Keratinocyte (primary cell): ENCODE data around the gene ABCA4. TPM values are rescaled to one million over a fixed set of nuclear protein-coding genes. Genes with fewer than 3 reads are reported as not detected.

Experiments
- DNase-seq: peaks from one replicate; pipeline ENCODE4 v3.0.0-alpha.2; 2011; ENCODE audit warnings: low read depth, missing footprints, low spot score
- FAIRE-seq: peaks from 2 replicates; lab custom pipeline; 2011; peaks lifted over from hg19 to GRCh38; lab: Jason Lieb, UNC
- H2AFZ ChIP-seq: 2 replicates; pipeline ENCODE4 v1.6.0; 2012; ENCODE audit warnings: low read length, control low read depth, inconsistent platforms; ENCODE audit not compliant: control insufficient read depth
- H3K27ac ChIP-seq: 2 replicates; pipeline ENCODE4 v1.5.1; 2011; ENCODE audit warnings: low read length; ENCODE audit not compliant: control insufficient read depth, insufficient read depth
- H3K27me3 ChIP-seq: 3 replicates; pipeline ENCODE4 v1.6.0; 2011; ENCODE audit warnings: low read length; ENCODE audit not compliant: control insufficient read depth, insufficient read depth; ENCODE audit errors: extremely low read depth
- H3K36me3 ChIP-seq, 2 experiments: 2 replicates in 1 of 2; 3 replicates in 1 of 2; pipeline ENCODE4 v1.5.1; 2011; ENCODE audit warnings: low read length in 2 of 2, mild to moderate bottlenecking in 1 of 2; ENCODE audit not compliant: control insufficient read depth in 2 of 2, insufficient read depth in 2 of 2; ENCODE audit errors: extremely low read depth in 1 of 2
- H3K4me1 ChIP-seq: 3 replicates; pipeline ENCODE4 v1.5.1; 2011; ENCODE audit warnings: low read length; ENCODE audit not compliant: control insufficient read depth, insufficient read depth; ENCODE audit errors: extremely low read depth
- H3K4me2 ChIP-seq: 3 replicates; pipeline ENCODE4 v1.6.0; 2011; ENCODE audit warnings: low read depth, low read length; ENCODE audit not compliant: control insufficient read depth, insufficient read depth; ENCODE audit errors: extremely low read depth
- H3K4me3 ChIP-seq, 3 experiments: fragments of 200-600 bp in 1 of 3; sonication (generic) in 1 of 3; 2 replicates in 2 of 3; 3 replicates in 1 of 3; pipeline ENCODE4 v1.5.1; 2011 to 2016; ENCODE audit warnings: low read length in 3 of 3, mild to moderate bottlenecking in 3 of 3, control low read depth in 2 of 3, inconsistent platforms in 1 of 3, low read depth in 1 of 3, mixed read lengths in 1 of 3, mixed run types in 1 of 3, moderate library complexity in 1 of 3; ENCODE audit not compliant: control insufficient read depth in 2 of 3, insufficient read depth in 2 of 3; ENCODE audit errors: extremely low read depth in 1 of 3
- H3K79me2 ChIP-seq: 2 replicates; pipeline ENCODE4 v1.6.0; 2012; ENCODE audit warnings: low read length; ENCODE audit not compliant: control insufficient read depth, insufficient read depth
- H3K9ac ChIP-seq: 3 replicates; pipeline ENCODE4 v1.6.0; 2011; ENCODE audit warnings: low read length; ENCODE audit not compliant: control insufficient read depth, insufficient read depth; ENCODE audit errors: extremely low read depth
- H3K9me1 ChIP-seq: 3 replicates; pipeline ENCODE4 v1.6.0; 2011; ENCODE audit warnings: low read length; ENCODE audit not compliant: control insufficient read depth, insufficient read depth; ENCODE audit errors: extremely low read depth
- H3K9me3 ChIP-seq: 2 replicates; pipeline ENCODE4 v1.5.1; 2012; ENCODE audit warnings: low read depth, low read length; ENCODE audit not compliant: control insufficient read depth
- H4K20me1 ChIP-seq: 3 replicates; pipeline ENCODE4 v1.6.0; 2011; ENCODE audit warnings: low read length; ENCODE audit not compliant: control insufficient read depth, insufficient read depth; ENCODE audit errors: extremely low read depth
- EZH2 ChIP-seq: IDR thresholded peaks from one replicate; pipeline ENCODE4 v1.6.1; 2012; ENCODE audit warnings: inconsistent platforms, mild to moderate bottlenecking, low read length, moderate library complexity
- dilution Hi-C: fragments of 300-500 bp; cut with MboI; formaldehyde crosslinking; loops from one replicate; pipeline ENCODE4 v1.7.0; 2020; ENCODE audit warnings: low sequenced_read_pairs; ENCODE audit not compliant: extremely low pct_ligation_motif_present
- polyA plus RNA-seq, 5 experiments: library from polyadenylated mRNA; depleted of rRNA in 3 of 5; stranded (reverse) in 3 of 5; stranded (forward) in 1 of 5; unstranded in 1 of 5; fragments of >200 nt; gene quantifications; 1 replicate in 1 of 5; 2 replicates in 3 of 5; 3 replicates in 1 of 5; pipeline versions ENCODE4 v1.2.1 to v1.2.3, GENCODE V29; 2011 to 2012; ENCODE audit warnings: missing spikeins in 2 of 5, low read depth in 1 of 5, low replicate concordance in 1 of 5
- TF ChIP-seq, protein P1 (sequence below), 3 experiments: IDR thresholded peaks in 1 of 3; conservative IDR thresholded peaks in 1 of 3; optimal IDR thresholded peaks in 1 of 3; 2 replicates in 2 of 3; 3 replicates in 1 of 3; pipeline versions ENCODE3 to v1.5.1; 2011; ENCODE audit warnings: low read length in 3 of 3, mild to moderate bottlenecking in 3 of 3, moderate library complexity in 2 of 3, control low read depth in 1 of 3, inconsistent platforms in 1 of 3; ENCODE audit not compliant: insufficient read depth in 2 of 3; ENCODE audit errors: extremely low read depth in 1 of 3

The ABCA4 gene
- polyA plus RNA-seq, 1 donor (not counting 4 experiments of a cell fraction or from before 2014, with no cell fraction given): 0.04 TPM

DNA sequence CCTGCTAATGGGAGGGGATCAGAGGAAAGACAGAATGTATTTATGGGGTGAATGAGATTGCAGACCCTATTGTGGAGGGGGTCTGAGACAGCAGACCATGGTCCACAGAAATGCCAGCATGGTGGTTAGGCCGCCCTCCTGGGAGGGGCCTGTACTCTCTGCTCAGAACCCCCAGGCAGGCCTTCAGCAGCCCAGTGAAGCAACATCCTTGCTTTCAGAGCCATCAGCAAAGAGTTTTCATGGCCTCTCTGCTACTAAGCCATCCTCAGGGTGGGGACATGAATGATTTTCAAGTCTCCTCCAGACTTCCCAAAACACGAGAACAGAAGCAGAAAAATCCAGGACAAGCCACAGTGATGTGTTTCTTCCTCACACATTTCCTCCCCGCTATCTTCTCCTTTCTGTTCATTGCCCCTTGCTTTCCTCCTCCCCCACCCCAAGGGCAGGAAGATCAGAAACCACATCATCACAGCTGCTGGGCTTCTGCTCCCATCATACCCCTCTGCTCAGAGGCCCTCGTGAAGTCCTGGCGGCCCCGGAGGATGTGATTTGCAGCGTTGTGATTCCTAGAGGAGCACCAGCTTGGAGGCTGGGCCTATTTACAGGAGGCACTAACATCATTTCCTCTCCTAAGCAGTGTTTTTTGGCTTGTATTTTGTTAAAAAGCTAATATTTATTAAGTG, 48.0 kb downstream of the ABCA4 start:
- dilution Hi-C loops: no loop called here
- H4K20me1 ChIP-seq: no peaks in the 10 kb centered on the region
- TF ChIP-seq EZH2: no peak
- TF ChIP-seq, protein P1, sequence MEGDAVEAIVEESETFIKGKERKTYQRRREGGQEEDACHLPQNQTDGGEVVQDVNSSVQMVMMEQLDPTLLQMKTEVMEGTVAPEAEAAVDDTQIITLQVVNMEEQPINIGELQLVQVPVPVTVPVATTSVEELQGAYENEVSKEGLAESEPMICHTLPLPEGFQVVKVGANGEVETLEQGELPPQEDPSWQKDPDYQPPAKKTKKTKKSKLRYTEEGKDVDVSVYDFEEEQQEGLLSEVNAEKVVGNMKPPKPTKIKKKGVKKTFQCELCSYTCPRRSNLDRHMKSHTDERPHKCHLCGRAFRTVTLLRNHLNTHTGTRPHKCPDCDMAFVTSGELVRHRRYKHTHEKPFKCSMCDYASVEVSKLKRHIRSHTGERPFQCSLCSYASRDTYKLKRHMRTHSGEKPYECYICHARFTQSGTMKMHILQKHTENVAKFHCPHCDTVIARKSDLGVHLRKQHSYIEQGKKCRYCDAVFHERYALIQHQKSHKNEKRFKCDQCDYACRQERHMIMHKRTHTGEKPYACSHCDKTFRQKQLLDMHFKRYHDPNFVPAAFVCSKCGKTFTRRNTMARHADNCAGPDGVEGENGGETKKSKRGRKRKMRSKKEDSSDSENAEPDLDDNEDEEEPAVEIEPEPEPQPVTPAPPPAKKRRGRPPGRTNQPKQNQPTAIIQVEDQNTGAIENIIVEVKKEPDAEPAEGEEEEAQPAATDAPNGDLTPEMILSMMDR (optimal IDR thresholded peaks at IDR 0.05 in 1 of 3, IDR thresholded peaks at IDR 0.05 in 1 of 3, conservative IDR thresholded peaks at IDR 0.05 in 1 of 3; ENCODE audit: extremely low read depth in 1 of 3, insufficient read depth in 2 of 3, low read length in 3 of 3): no peak
- no peak overlapping the region for H2AFZ ChIP-seq
- no peak overlapping the region for H3K4me3 ChIP-seq
- FAIRE-seq: no peak
- no peaks in the 10 kb centered on the region for H3K9me1 ChIP-seq
- H3K27ac ChIP-seq: no peak overlapping the region
- H3K4me2 ChIP-seq: no peak overlapping the region
- H3K27me3 ChIP-seq: no peaks in the 10 kb centered on the region
- no peaks in the 10 kb centered on the region for H3K79me2 ChIP-seq
- no peak overlapping the region for H3K9ac ChIP-seq
- H3K9me3 ChIP-seq: no peaks in the 10 kb centered on the region
- H3K36me3 ChIP-seq: no peaks in the 10 kb centered on the region
- peaks cover 2% of the 10 kb centered on the region for H3K4me1 ChIP-seq
- no peak for DNase-seq

- no peak overlapping the region for H3K27ac ChIP-seq
- H3K4me2 ChIP-seq: no peak overlapping the region
- H3K79me2 ChIP-seq: no peaks in the 10 kb centered on the region
- H2AFZ ChIP-seq: no peak overlapping the region
- no peaks in the 10 kb centered on the region for H4K20me1 ChIP-seq
- dilution Hi-C loops: no loop called here
- FAIRE-seq (no peak), DNase-seq (no peak)
- H3K4me1 ChIP-seq: peaks cover 4% of the 10 kb centered on the region
- no peak overlapping the region for H3K9ac ChIP-seq
- TF ChIP-seq, protein P1 (optimal IDR thresholded peaks at IDR 0.05 in 1 of 3, IDR thresholded peaks at IDR 0.05 in 1 of 3, conservative IDR thresholded peaks at IDR 0.05 in 1 of 3; ENCODE audit: extremely low read depth in 1 of 3, insufficient read depth in 2 of 3, low read length in 3 of 3): no peak
- no peaks in the 10 kb centered on the region for H3K36me3 ChIP-seq
- H3K4me3 ChIP-seq: no peak overlapping the region
- H3K9me3 ChIP-seq: no peaks in the 10 kb centered on the region
- no peaks in the 10 kb centered on the region for H3K27me3 ChIP-seq
- H3K9me1 ChIP-seq: no peaks in the 10 kb centered on the region
Measured at GRCh38 chr1:94071976-94072375, 49.0 kb downstream of the ABCA4 start.
